GM18861 (cell line): Measurements from ENCODE around the gene PRR12.

ENCODE experiments used
- ATAC-seq: cut with Tn5 transposase; IDR thresholded peaks from one replicate; pipeline ENCODE4 v1.9.1; 2021; ENCODE audit not compliant: unreplicated experiment

Gene PRR12

GRCh38 chr19:49664171-49665035 is 73.4 kb downstream of the PRR12 start:
- ATAC-seq, result no peak

- no peak for ATAC-seq
These were observed 74.0 kb downstream of the PRR12 start for GRCh38 chr19:49665036-49665350.

GRCh38 chr19:49665351-49666119 is 74.6 kb downstream of the PRR12 start, which contains the start of the genes BCL2L12 and IRF3:
Gene BCL2L12, plus strand, starts transcription at chr19:49665933. Its CDS starts 760 bp downstream, at chr19:49666693.
Gene IRF3, minus strand, starts transcription at chr19:49665857. Its CDS starts 1,019 bp downstream, at chr19:49664838.
- ATAC-seq, result peak; percentile 84

- no peak for ATAC-seq
These were observed 75.1 kb downstream of the PRR12 start for GRCh38 chr19:49666120-49666444.

- no peak for ATAC-seq
These were observed 76.5 kb downstream of the PRR12 start for GRCh38 chr19:49667473-49667872.

- no peak for ATAC-seq
These were observed 78.5 kb downstream of the PRR12 start for GRCh38 chr19:49669516-49669915.

GRCh38 chr19:49672131-49672919 is 81.3 kb downstream of the PRR12 start:
- no peak for ATAC-seq
